GM23338 (cell line): ENCODE results near the gene HDAC5. TPM values are rescaled to one million over a fixed set of nuclear protein-coding genes. Genes with fewer than 3 reads are reported as not detected.
"Not testable (repeated sequence)": the region's sequence is repeated elsewhere in the genome, so short reads cannot be mapped to it uniquely, and the experiment has no call there.

ENCODE experiments used
- ATAC-seq: fragments of 200-7000 bp; cut with Tn5 transposase; 3 replicates; pipeline ENCODE4 v1.9.1; 2020
- DNase-seq: peaks from one replicate; pipeline ENCODE4 v3.0.0-alpha.2; 2015; ENCODE audit warnings: low spot score
- H2AFZ ChIP-seq: fragments of 200-600 bp; sonication (generic); 2 replicates; pipeline ENCODE4 v1.8.0; 2016; ENCODE audit warnings: antibody characterized with exemption, mild to moderate bottlenecking, moderate library complexity
- H3F3A ChIP-seq: fragments of 200-600 bp; sonication (generic); replicated peaks from 2 replicates; pipeline ENCODE4 v1.8.0; 2017; ENCODE audit warnings: antibody characterized with exemption, mixed run types, low read depth
- H3K27ac ChIP-seq: fragments of 200-600 bp; sonication (generic); 2 replicates; pipeline ENCODE4 v1.6.1; 2016; ENCODE audit warnings: low read depth
- H3K27me3 ChIP-seq: fragments of 200-600 bp; sonication (generic); 2 replicates; pipeline ENCODE4 v1.8.0; 2016; ENCODE audit warnings: mild to moderate bottlenecking, mixed run types, moderate library complexity; ENCODE audit not compliant: insufficient read depth
- H3K36me3 ChIP-seq: fragments of 200-600 bp; sonication (generic); 2 replicates; pipeline ENCODE4 v1.8.0; 2016; ENCODE audit warnings: mild to moderate bottlenecking; ENCODE audit not compliant: insufficient read depth
- H3K4me1 ChIP-seq: fragments of 200-600 bp; sonication (generic); 2 replicates; pipeline ENCODE4 v1.8.0; 2016; ENCODE audit warnings: mild to moderate bottlenecking, moderate library complexity; ENCODE audit not compliant: insufficient read depth
- H3K4me2 ChIP-seq: fragments of 200-600 bp; sonication (generic); 2 replicates; pipeline ENCODE4 v1.7.1; 2017; ENCODE audit warnings: mixed run types
- H3K4me3 ChIP-seq: fragments of 200-600 bp; sonication (generic); 2 replicates; pipeline ENCODE4 v1.6.1; 2016; ENCODE audit warnings: mixed run types
- H3K79me2 ChIP-seq: fragments of 200-600 bp; sonication (generic); replicated peaks from 2 replicates; pipeline ENCODE4 v1.8.0; 2017; ENCODE audit warnings: mild to moderate bottlenecking; ENCODE audit not compliant: insufficient read depth
- H3K9me2 ChIP-seq: fragments of 200-600 bp; sonication (generic); 2 replicates; pipeline ENCODE4 v1.8.0; 2017; ENCODE audit not compliant: insufficient read depth
- H4K20me1 ChIP-seq: fragments of 200-600 bp; sonication (generic); replicated peaks from 2 replicates; pipeline ENCODE4 v1.8.0; 2017; ENCODE audit warnings: mild to moderate bottlenecking; ENCODE audit not compliant: insufficient read depth
- H3K27ac Mint-ChIP-seq: 2 replicates; pipeline ENCODE4 v1.8.0; 2020; ENCODE audit warnings: inconsistent platforms, mild to moderate bottlenecking, moderate library complexity, mixed read lengths
- H3K27me3 Mint-ChIP-seq: 3 replicates; pipeline ENCODE4 v1.8.0; 2022; ENCODE audit warnings: low read depth, mild to moderate bottlenecking, moderate library complexity, mixed read lengths, inconsistent platforms; ENCODE audit not compliant: insufficient read depth, poor library complexity
- H3K36me3 Mint-ChIP-seq: 3 replicates; pipeline ENCODE4 v1.8.0; 2021; ENCODE audit warnings: low read depth, mild to moderate bottlenecking, inconsistent platforms, moderate library complexity, mixed read lengths
- H3K4me1 Mint-ChIP-seq: 3 replicates; pipeline ENCODE4 v1.8.0; 2020; ENCODE audit warnings: mild to moderate bottlenecking, inconsistent platforms, mixed read lengths
- H3K4me3 Mint-ChIP-seq: 3 replicates; pipeline ENCODE4 v1.8.0; 2021; ENCODE audit warnings: moderate library complexity, mild to moderate bottlenecking, inconsistent platforms, mixed read lengths
- H3K9me3 Mint-ChIP-seq: 3 replicates; pipeline ENCODE4 v1.8.0; 2020; ENCODE audit warnings: moderate library complexity, mild to moderate bottlenecking, inconsistent platforms, mixed read lengths
- CTCF ChIP-seq, 2 experiments: fragments of 200-600 bp in 1 of 2; sonication (generic) in 1 of 2; conservative IDR thresholded peaks; 2 replicates each; pipeline versions ENCODE4 v1.5.1 to v1.6.1; 2016 to 2017; ENCODE audit warnings: antibody characterized with exemption in 2 of 2, low read depth in 2 of 2, mild to moderate bottlenecking in 2 of 2, moderate library complexity in 1 of 2
- EZH2phosphoT487 ChIP-seq: fragments of 200-600 bp; sonication (generic); IDR thresholded peaks from one replicate; pipeline ENCODE4 v1.8.1; 2018; ENCODE audit warnings: antibody characterized with exemption; ENCODE audit not compliant: unreplicated experiment
- JUNB ChIP-seq: IDR thresholded peaks from one replicate; pipeline ENCODE4 v1.6.1; 2016; ENCODE audit warnings: antibody characterized with exemption; ENCODE audit not compliant: unreplicated experiment
- POLR2AphosphoS5 ChIP-seq: IDR thresholded peaks from 2 replicates; pipeline ENCODE4 v1.6.1; 2016; ENCODE audit warnings: antibody characterized with exemption, low read depth
- STAT1 ChIP-seq: IDR thresholded peaks from one replicate; pipeline ENCODE4 v1.6.1; 2016; ENCODE audit warnings: antibody characterized with exemption; ENCODE audit not compliant: unreplicated experiment
- ZNF462 ChIP-seq: fragments of 250-450 bp; sonication (Bioruptor Pico); IDR thresholded peaks from 2 replicates; pipeline ENCODE4 v1.5.0; 2020; ENCODE audit warnings: mild to moderate bottlenecking, moderate library complexity
- polyA plus RNA-seq: library from polyadenylated mRNA; unstranded; fragments of >200 nt; fragmentation: Nextera tagmentation; extraction: Ambion mirVana; gene quantifications from 2 replicates; pipeline ENCODE4 v1.2.1, GENCODE V29; 2016
- total RNA-seq: library from RNA; depleted of rRNA; stranded (reverse); fragments of >200 nt; shearing (Covaris generic); gene quantifications from 2 replicates; pipeline ENCODE4 v1.2.3, GENCODE V29; 2014

HDAC5 gene
- total and polyA plus RNA-seq, 2 experiments from 2014 or later = 16.9 to 71.1 TPM

GRCh38 chr17:44049294-44050060 lies 74.0 kb downstream of the HDAC5 start:
- peaks cover 100% of the 10 kb centered on the region for H3K79me2 ChIP-seq
- H3K36me3 ChIP-seq = peaks cover 42% of the 10 kb centered on the region
- no peak for TF ChIP-seq STAT1
- TF ChIP-seq ZNF462 (CRISPR knock-in tag) = no peak
- TF ChIP-seq CTCF (conservative IDR thresholded peaks at IDR 0.05; ENCODE audit: low read depth in 2 of 2) = no peak
- TF ChIP-seq POLR2AphosphoS5 = no peak
- TF ChIP-seq EZH2phosphoT487 = no peak
- no peak for TF ChIP-seq JUNB
- H3K4me1 ChIP-seq = peaks cover 11% of the 10 kb centered on the region
- H3F3A ChIP-seq = peaks cover 8% of the 10 kb centered on the region; the same call in 1 of the 2 replicates
- H3K4me2 ChIP-seq = no peak overlapping the region
- no peaks in the 10 kb centered on the region for H3K27me3 ChIP-seq
- H3K4me3 ChIP-seq = no peak overlapping the region
- peaks cover 81% of the 10 kb centered on the region for H3K36me3 Mint-ChIP-seq
- no peaks in the 10 kb centered on the region for H3K9me3 Mint-ChIP-seq
- ATAC-seq = no peak
- no peak overlapping the region for H2AFZ ChIP-seq
- no peaks in the 10 kb centered on the region for H3K27me3 Mint-ChIP-seq
- no peak overlapping the region for H3K27ac Mint-ChIP-seq
- no peak overlapping the region for H3K27ac ChIP-seq
- DNase-seq = no peak
- peaks cover 5% of the 10 kb centered on the region; the same call in 2 of the 3 replicates for H3K4me1 Mint-ChIP-seq
- no peak overlapping the region for H3K4me3 Mint-ChIP-seq
- H3K9me2 ChIP-seq = no peaks in the 10 kb centered on the region
- peaks cover 40% of the 10 kb centered on the region for H4K20me1 ChIP-seq

- H3K9me3 Mint-ChIP-seq, H3K4me3 ChIP-seq, ATAC-seq, H3K27ac Mint-ChIP-seq, H3K4me3 Mint-ChIP-seq, H3F3A ChIP-seq, H3K9me2 ChIP-seq, H3K27ac ChIP-seq, H3K27me3 Mint-ChIP-seq, H2AFZ ChIP-seq, H3K27me3 ChIP-seq, H3K4me2 ChIP-seq, DNase-seq: not testable (repeated sequence)
- peaks cover 17% of the 10 kb centered on the region for H3K4me1 ChIP-seq
- H3K79me2 ChIP-seq = peaks cover 100% of the 10 kb centered on the region
- peaks cover 42% of the 10 kb centered on the region for H3K36me3 ChIP-seq
- H3K4me1 Mint-ChIP-seq = peaks cover 12% of the 10 kb centered on the region; the same call in 2 of the 3 replicates
- H3K36me3 Mint-ChIP-seq = peaks cover 66% of the 10 kb centered on the region
- peaks cover 31% of the 10 kb centered on the region for H4K20me1 ChIP-seq
Observed at GRCh38 chr17:44046893-44047292, 76.5 kb downstream of the HDAC5 start.
